ENCODE measurements around the gene GATAD2B. TPM values are rescaled to one million over a fixed set of nuclear protein-coding genes. Genes with fewer than 3 reads are reported as not detected.

Gene GATAD2B
- polyA plus RNA-seq, 6 donors from 2014 or later: 4.0 to 7.0 (median 5.1) TPM

GRCh38 chr1:153764310-153764709 is 158.5 kb downstream of the GATAD2B start:
- Mint-ChIP-seq H3K9me3 (no peaks in the 10 kb centered on the region), H3K4me3 (no peak overlapping the region), H3K4me1 (no peaks in the 10 kb centered on the region), H3K27me3 (no peaks in the 10 kb centered on the region), H3K36me3 (peaks cover 11 to 34% of the 10 kb centered on the region in 2 donors), H3K27ac (peak overlapping the region in 1 of 6 donors; percentile 82)
- no peak for DNase-seq
- ATAC-seq (ENCODE audit: low read depth in 2 of 2): no peak

GRCh38 chr1:153763365-153764225 is 159.2 kb downstream of the GATAD2B start:
- ATAC-seq (ENCODE audit: low read depth in 2 of 2) (no peak), DNase-seq (no peak)
- Mint-ChIP-seq H3K9me3 (no peaks in the 10 kb centered on the region), H3K27ac (peak overlapping the region in 1 of 6 donors; percentile 76), H3K4me1 (no peaks in the 10 kb centered on the region), H3K27me3 (no peaks in the 10 kb centered on the region), H3K36me3 (peaks cover 10 to 34% of the 10 kb centered on the region in 2 donors), H3K4me3 (no peak overlapping the region)

- no peak for ATAC-seq (ENCODE audit: low read depth in 2 of 2)
- Mint-ChIP-seq H3K27me3 (no peaks in the 10 kb centered on the region), H3K4me1 (no peaks in the 10 kb centered on the region), H3K4me3 (no peak overlapping the region), H3K36me3 (peaks cover 18 to 26% of the 10 kb centered on the region in 2 donors), H3K9me3 (no peaks in the 10 kb centered on the region), H3K27ac (peak overlapping the region in 1 of 6 donors; percentile 52)
- no peak for DNase-seq
Observed at GRCh38 chr1:153760440-153760839, 162.3 kb downstream of the GATAD2B start.

Other genes with a start within 250 kb of the GATAD2B start
- gene NPR1, start 244.3 kb downstream of the GATAD2B start, polyA plus RNA-seq (ENCODE audit: low read depth in 6 of 6): not detected
- 10 to 100 TPM in 5 of 6 donors, 1 to 10 TPM in 1; 6.0 to 15.1 (median 11.5) TPM for gene INTS3, start 194.9 kb downstream of the GATAD2B start, polyA plus RNA-seq (ENCODE audit: low read depth in 6 of 6)
- 1 to 10 TPM; 3.2 to 5.4 (median 4.1) TPM for gene SLC27A3, start 147.6 kb downstream of the GATAD2B start, polyA plus RNA-seq (ENCODE audit: low read depth in 6 of 6)
- 10 to 100 TPM in 5 of 6 donors, 1 to 10 TPM in 1; 6.5 to 52.8 (median 29.7) TPM for gene DENND4B, start 23.7 kb upstream of the GATAD2B start, polyA plus RNA-seq (ENCODE audit: low read depth in 6 of 6)
- gene CRTC2, start 35.6 kb upstream of the GATAD2B start, polyA plus RNA-seq (ENCODE audit: low read depth in 6 of 6): 10 to 100 TPM; 24.6 to 59.8 (median 35.8) TPM
- gene SLC39A1, start 40.6 kb upstream of the GATAD2B start, polyA plus RNA-seq (ENCODE audit: low read depth in 6 of 6): 10 to 100 TPM; 36.0 to 66.7 (median 52.6) TPM
- gene CREB3L4, start 44.9 kb upstream of the GATAD2B start, polyA plus RNA-seq (ENCODE audit: low read depth in 6 of 6): 10 to 100 TPM; 12.2 to 16.9 (median 15.6) TPM
- 100 to 1,000 TPM; 339 to 480 (median 361) TPM for gene JTB, start 54.7 kb upstream of the GATAD2B start, polyA plus RNA-seq (ENCODE audit: low read depth in 6 of 6)
- 1 to 10 TPM in 3 of 6 donors, under 1 TPM in 1, not detected in 2; 0.88 to 2.6 (median 1.5) TPM for gene RAB13, start 63.4 kb upstream of the GATAD2B start, polyA plus RNA-seq (ENCODE audit: low read depth in 6 of 6)
- gene RPS27, start 67.8 kb upstream of the GATAD2B start, polyA plus RNA-seq (ENCODE audit: low read depth in 6 of 6): over 10,000 TPM; 15,695 to 24,474 (median 20,858) TPM
- not detected for gene NUP210L, start 232.1 kb upstream of the GATAD2B start, polyA plus RNA-seq (ENCODE audit: low read depth in 6 of 6)

Measured in naive B cell (primary cell).